DMS79 treated with DMSO at 0.1 percent for 48 hours (cell line): Measurements from ENCODE around the gene CES2.
"Not testable (repeated sequence)": the region's sequence is repeated elsewhere in the genome, so short reads cannot be mapped to it uniquely, and the experiment has no call there.

Source experiments
- DNase-seq: peaks from one replicate; lab custom pipeline; 2025; lab: John Stamatoyannopoulos, UW

The CES2 gene

GRCh38 chr16:66979011-66979717, 43.8 kb downstream of the CES2 start:
- no peak for DNase-seq

- DNase-seq, result no peak
Observed at GRCh38 chr16:66983033-66983432, 47.7 kb downstream of the CES2 start.

- DNase-seq, result no peak
Observed at GRCh38 chr16:66984892-66985311, 49.6 kb downstream of the CES2 start.

GRCh38 chr16:66986559-66986958, 51.2 kb downstream of the CES2 start:
- no peak for DNase-seq

GRCh38 chr16:66988197-66988788, 53.0 kb downstream of the CES2 start, which contains the start of gene CES4A:
Gene CES4A (plus strand): TSS chr16:66988589. CDS start chr16:66988773, 184 bp downstream.
- no peak for DNase-seq

GRCh38 chr16:66991545-66992077, 56.3 kb downstream of the CES2 start:
- no peak for DNase-seq

GRCh38 chr16:66993558-66993957, 58.2 kb downstream of the CES2 start:
- DNase-seq, result not testable (repeated sequence)
